Measurements from ENCODE around the gene ADAMTS18. TPM values are rescaled to one million over a fixed set of nuclear protein-coding genes. Genes with fewer than 3 reads are reported as not detected.

ADAMTS18 gene
- total RNA-seq, 4 donors from 2014 or later, result 0.20 to 0.79 (median 0.27) TPM; not detected in 1

DNA sequence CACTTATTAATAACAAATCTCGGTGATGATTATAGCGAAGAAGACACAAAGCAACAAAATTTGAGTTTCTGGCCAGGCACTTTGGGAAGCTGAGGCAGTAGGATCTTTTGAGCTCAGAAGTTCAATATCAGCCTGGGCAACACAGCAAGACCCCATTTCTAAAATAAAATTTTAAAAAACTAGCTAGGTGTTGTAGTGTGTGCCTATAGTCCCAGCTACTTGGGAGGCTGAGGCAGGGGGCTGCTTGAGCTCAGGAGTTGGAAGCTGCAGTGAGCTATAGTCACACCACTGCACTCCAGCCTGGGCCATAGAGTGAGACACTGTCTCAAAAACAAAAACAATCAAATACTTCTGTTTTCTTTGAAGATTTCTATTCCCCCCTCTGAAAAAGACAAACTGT, 130.7 kb downstream of the ADAMTS18 start:
- in situ Hi-C loops (cut with MboI; ENCODE audit: low pct_ligation_motif_present in 1 of 4, low pct_unique_long_range_greater_than_20kb in 1 of 4, low sequenced_read_pairs in 3 of 4), result no loop called here
- H3K4me3 ChIP-seq, result no peak overlapping the region
- H3K27ac ChIP-seq, result no peak overlapping the region
- DNase-seq, result no peak
- TF ChIP-seq, protein P1, sequence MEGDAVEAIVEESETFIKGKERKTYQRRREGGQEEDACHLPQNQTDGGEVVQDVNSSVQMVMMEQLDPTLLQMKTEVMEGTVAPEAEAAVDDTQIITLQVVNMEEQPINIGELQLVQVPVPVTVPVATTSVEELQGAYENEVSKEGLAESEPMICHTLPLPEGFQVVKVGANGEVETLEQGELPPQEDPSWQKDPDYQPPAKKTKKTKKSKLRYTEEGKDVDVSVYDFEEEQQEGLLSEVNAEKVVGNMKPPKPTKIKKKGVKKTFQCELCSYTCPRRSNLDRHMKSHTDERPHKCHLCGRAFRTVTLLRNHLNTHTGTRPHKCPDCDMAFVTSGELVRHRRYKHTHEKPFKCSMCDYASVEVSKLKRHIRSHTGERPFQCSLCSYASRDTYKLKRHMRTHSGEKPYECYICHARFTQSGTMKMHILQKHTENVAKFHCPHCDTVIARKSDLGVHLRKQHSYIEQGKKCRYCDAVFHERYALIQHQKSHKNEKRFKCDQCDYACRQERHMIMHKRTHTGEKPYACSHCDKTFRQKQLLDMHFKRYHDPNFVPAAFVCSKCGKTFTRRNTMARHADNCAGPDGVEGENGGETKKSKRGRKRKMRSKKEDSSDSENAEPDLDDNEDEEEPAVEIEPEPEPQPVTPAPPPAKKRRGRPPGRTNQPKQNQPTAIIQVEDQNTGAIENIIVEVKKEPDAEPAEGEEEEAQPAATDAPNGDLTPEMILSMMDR (IDR thresholded peaks at IDR 0.05), result no peak
- TF ChIP-seq POLR2A (IDR thresholded peaks at IDR 0.05) (no peak), EP300 (IDR thresholded peaks at IDR 0.05; ENCODE audit: low read depth) (no peak), POLR2AphosphoS5 (IDR thresholded peaks at IDR 0.05) (no peak)
- intact Hi-C loops (cut with DNase I; ENCODE audit: low total_unique reads), result no loop called here
- H3K27me3 ChIP-seq, result peaks cover 11% of the 10 kb centered on the region
- H3K4me1 ChIP-seq, result no peaks in the 10 kb centered on the region
- H3K36me3 ChIP-seq, result no peaks in the 10 kb centered on the region
- no peaks in the 10 kb centered on the region for H3K9me3 ChIP-seq
- WGBS, 2 donors (ENCODE audit: low coverage in 1 of 2), result 76 to 96% methylated on average over 2 of the region's 2 CpGs

- 50 to 69% methylated on average over 1 of the region's 1 CpG for WGBS, 2 donors (ENCODE audit: low coverage in 1 of 2)
- no peak for TF ChIP-seq POLR2AphosphoS5 (IDR thresholded peaks at IDR 0.05)
- no peak for TF ChIP-seq EP300 (IDR thresholded peaks at IDR 0.05; ENCODE audit: low read depth)
- TF ChIP-seq, protein P1 (IDR thresholded peaks at IDR 0.05), result no peak
- no peak for TF ChIP-seq POLR2A (IDR thresholded peaks at IDR 0.05)
Measured at GRCh38 chr16:77302674-77303073, 132.2 kb downstream of the ADAMTS18 start.

GRCh38 chr16:77302249-77302648, 132.6 kb downstream of the ADAMTS18 start:
- WGBS, 2 donors (ENCODE audit: low coverage in 1 of 2), result 85 to 88% methylated on average over 5 of the region's 5 CpGs

More at GRCh38 chr16:77302674-77303073, 132.2 kb downstream of the ADAMTS18 start:
- in situ Hi-C loops (cut with MboI; ENCODE audit: low pct_ligation_motif_present in 1 of 4, low pct_unique_long_range_greater_than_20kb in 1 of 4, low sequenced_read_pairs in 3 of 4) (no loop called here), intact Hi-C loops (cut with DNase I; ENCODE audit: low total_unique reads) (no loop called here)
- Histone ChIP-seq H3K27me3 (peaks cover 6% of the 10 kb centered on the region), H3K9me3 (no peaks in the 10 kb centered on the region), H3K4me3 (no peak overlapping the region), H3K36me3 (no peaks in the 10 kb centered on the region), H3K4me1 (no peaks in the 10 kb centered on the region), H3K27ac (no peak overlapping the region)
- no peak for DNase-seq

DNA sequence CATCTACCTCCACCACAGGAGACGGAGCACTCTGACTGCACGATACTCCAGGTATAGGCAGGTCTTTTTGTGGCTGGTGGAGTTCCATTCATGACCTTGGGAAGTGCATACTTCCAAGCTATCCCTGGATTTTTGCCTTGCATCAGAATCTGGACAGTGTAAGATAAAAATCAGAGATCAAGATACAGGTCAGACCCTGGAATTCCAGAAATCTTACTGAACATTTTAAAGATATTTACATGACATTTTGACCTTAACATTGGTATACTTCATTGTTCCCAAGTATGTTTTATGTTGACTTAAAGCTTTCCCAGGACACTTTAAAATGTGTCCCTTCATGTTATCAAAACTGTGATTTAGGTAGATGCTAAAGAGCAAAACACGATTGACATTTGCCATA, 134.6 kb downstream of the ADAMTS18 start:
- TF ChIP-seq POLR2A (IDR thresholded peaks at IDR 0.05), result no peak
- TF ChIP-seq POLR2AphosphoS5 (IDR thresholded peaks at IDR 0.05), result no peak
- TF ChIP-seq EP300 (IDR thresholded peaks at IDR 0.05; ENCODE audit: low read depth), result no peak
- TF ChIP-seq, protein P1 (IDR thresholded peaks at IDR 0.05), result no peak
- H3K9me3 ChIP-seq, result no peaks in the 10 kb centered on the region
- WGBS, 2 donors (ENCODE audit: low coverage in 1 of 2), result 48 to 76% methylated on average over 2 to 3 of the region's 3 CpGs
- H3K4me3 ChIP-seq, result no peak overlapping the region
- no peaks in the 10 kb centered on the region for H3K4me1 ChIP-seq
- no peak overlapping the region for H3K27ac ChIP-seq
- peaks cover 5% of the 10 kb centered on the region for H3K27me3 ChIP-seq
- H3K36me3 ChIP-seq, result no peaks in the 10 kb centered on the region
- in situ Hi-C loops (cut with MboI; ENCODE audit: low pct_ligation_motif_present in 1 of 4, low pct_unique_long_range_greater_than_20kb in 1 of 4, low sequenced_read_pairs in 3 of 4), result no loop called here
- intact Hi-C loops (cut with DNase I; ENCODE audit: low total_unique reads), result no loop called here
- no peak for DNase-seq

More at GRCh38 chr16:77302249-77302648, 132.6 kb downstream of the ADAMTS18 start:
- no peak for DNase-seq
- H3K4me1 ChIP-seq, result no peaks in the 10 kb centered on the region
- in situ Hi-C loops (cut with MboI; ENCODE audit: low pct_ligation_motif_present in 1 of 4, low pct_unique_long_range_greater_than_20kb in 1 of 4, low sequenced_read_pairs in 3 of 4), result no loop called here
- intact Hi-C loops (cut with DNase I; ENCODE audit: low total_unique reads), result no loop called here
- TF ChIP-seq, protein P1 (IDR thresholded peaks at IDR 0.05), result no peak
- TF ChIP-seq POLR2AphosphoS5 (IDR thresholded peaks at IDR 0.05) (no peak), POLR2A (IDR thresholded peaks at IDR 0.05) (no peak), EP300 (IDR thresholded peaks at IDR 0.05; ENCODE audit: low read depth) (no peak)
- H3K27me3 ChIP-seq, result peaks cover 5% of the 10 kb centered on the region
- H3K36me3 ChIP-seq, result no peaks in the 10 kb centered on the region
- no peak overlapping the region for H3K4me3 ChIP-seq
- no peaks in the 10 kb centered on the region for H3K9me3 ChIP-seq
- H3K27ac ChIP-seq, result no peak overlapping the region
